ENCODE measurements around the gene EFNA4.

DNA sequence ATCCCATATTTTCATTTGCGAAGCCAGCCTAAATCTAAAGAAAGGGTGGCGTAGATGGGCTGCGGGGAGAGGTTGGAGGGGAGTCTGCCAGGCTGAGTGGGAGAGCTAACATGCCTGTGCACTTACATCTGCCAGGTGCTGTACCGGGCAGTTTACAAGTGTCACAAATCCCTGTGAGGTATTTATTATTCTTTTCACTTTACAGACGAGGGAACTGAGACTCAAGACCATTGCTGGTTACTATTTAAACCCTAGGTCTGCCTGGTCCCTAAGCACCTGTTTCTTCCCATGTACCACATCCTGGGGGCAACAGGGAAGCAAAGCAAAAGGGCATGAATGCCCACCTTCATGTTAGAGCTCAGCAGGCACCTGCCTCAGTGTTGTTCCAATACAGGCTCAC is 44.8 kb downstream of the EFNA4 start:
- no peak for TF ChIP-seq NCOR1 (IDR thresholded peaks at IDR 0.05)
- TF ChIP-seq TAF1 (IDR thresholded peaks at IDR 0.05; ENCODE audit: control insufficient read depth, extremely low read depth, insufficient read depth, low read length, severe bottlenecking): no peak

All from K562 (cell line).